GM12878 (cell line): ENCODE data around the gene TMEM163. TPM values are rescaled to one million over a fixed set of nuclear protein-coding genes. Genes with fewer than 3 reads are reported as not detected.

Experiments
- ATAC-seq: fragments of 200-7000 bp; cut with Tn5 transposase; 3 replicates; pipeline ENCODE4 v1.9.1; 2020; ENCODE audit warnings: mild to moderate bottlenecking, moderate library complexity
- BruUV-seq: library from RNA; stranded (reverse); fragments of 400-500 nt; replicated peaks from 2 replicates; lab custom pipeline; 2021; lab: Mats Ljungman, UMichigan
- CTCF ChIA-PET: fragments of 300-600 bp; sonication (Branson Sonifier 250); formaldehyde crosslinking; extraction: SDS; loops from one replicate; lab custom pipeline; 2021; ENCODE audit warnings: inconsistent platforms; lab: Yijun Ruan, JAX
- POLR2A ChIA-PET: fragments of 350-600 bp; formaldehyde crosslinking; extraction: SDS; loops from one replicate; lab custom pipeline; 2021; ENCODE audit warnings: inconsistent platforms; lab: Charles Lee
- RAD21 ChIA-PET: fragments of 300-600 bp; sonication (Branson Sonifier 250); formaldehyde crosslinking; loops from one replicate; lab custom pipeline; 2023; ENCODE audit warnings: antibody characterized with exemption; ENCODE audit not compliant: unreplicated experiment; lab: Charles Lee
- SMC1A ChIA-PET: fragments of 300-600 bp; sonication (Branson Sonifier 250); formaldehyde crosslinking; loops from one replicate; lab custom pipeline; 2023; ENCODE audit not compliant: unreplicated experiment, uncharacterized antibody; lab: Charles Lee
- DNase-seq: peaks from one replicate; pipeline ENCODE4 v3.0.0-alpha.2; 2011; ENCODE audit warnings: low read depth, low spot score
- FAIRE-seq: peaks from 3 replicates; lab custom pipeline; 2011; peaks lifted over from hg19 to GRCh38; lab: Jason Lieb, UNC
- H2AFZ ChIP-seq: 2 replicates; pipeline ENCODE4 v1.6.0; 2011; ENCODE audit warnings: low read depth, low read length, control low read depth; ENCODE audit not compliant: control insufficient read depth
- H3K27ac ChIP-seq: 2 replicates; pipeline ENCODE4 v1.5.1; 2011; ENCODE audit warnings: control low read depth; ENCODE audit not compliant: control insufficient read depth, insufficient read depth
- H3K27me3 ChIP-seq, 2 experiments: replicated peaks in 1 of 2; 2 replicates each; pipeline versions ENCODE4 v1.6.0 to v1.6.1; 2011; ENCODE audit warnings: low read length in 1 of 2; ENCODE audit not compliant: control insufficient read depth in 2 of 2, insufficient read depth in 2 of 2
- H3K36me3 ChIP-seq, 2 experiments: 2 replicates each; pipeline ENCODE4 v1.5.1; 2011; ENCODE audit warnings: low read length in 1 of 2; ENCODE audit not compliant: control insufficient read depth in 2 of 2, insufficient read depth in 2 of 2
- H3K4me1 ChIP-seq: 2 replicates; pipeline ENCODE4 v1.6.1; 2011; ENCODE audit warnings: mild to moderate bottlenecking, low read length, moderate library complexity, mixed read lengths; ENCODE audit not compliant: control insufficient read depth, insufficient read depth
- H3K4me2 ChIP-seq: 2 replicates; pipeline ENCODE4 v1.6.0; 2011; ENCODE audit warnings: control low read depth; ENCODE audit not compliant: control insufficient read depth, insufficient read depth
- H3K4me3 ChIP-seq: fragments of 200-600 bp; sonication (generic); 2 replicates; pipeline ENCODE4 v1.5.1; 2016
- H3K79me2 ChIP-seq: 2 replicates; pipeline ENCODE4 v1.6.0; 2011; ENCODE audit warnings: low read length; ENCODE audit not compliant: control insufficient read depth, insufficient read depth
- H3K9ac ChIP-seq: 2 replicates; pipeline ENCODE4 v1.8.0; 2011; ENCODE audit warnings: low read length, control low read depth, mixed read lengths; ENCODE audit not compliant: control insufficient read depth, insufficient read depth
- H3K9me3 ChIP-seq: replicated peaks from 3 replicates; pipeline ENCODE4 v1.5.1; 2011; ENCODE audit warnings: mild to moderate bottlenecking, low read length; ENCODE audit not compliant: control insufficient read depth, insufficient read depth
- H4K20me1 ChIP-seq: 2 replicates; pipeline ENCODE4 v1.6.0; 2011; ENCODE audit not compliant: control insufficient read depth, insufficient read depth
- KAT2A ChIP-seq: conservative IDR thresholded peaks from 2 replicates; pipeline ENCODE4 v1.6.1; 2011; ENCODE audit warnings: low read depth, low read length; ENCODE audit not compliant: control insufficient read depth
- in situ Hi-C: fragments of 300-500 bp; cut with MboI; formaldehyde crosslinking; loops from 9 replicates; pipeline ENCODE4 v1.14.3; 2018; ENCODE audit warnings: mixed read lengths
- intact Hi-C: fragments of 100-400 bp; cut with micrococcal nuclease; formaldehyde crosslinking; loops from one replicate; pipeline ENCODE4 v1.14.2; 2022; ENCODE audit not compliant: unreplicated experiment
- polyA plus RNA-seq, 11 experiments: library from polyadenylated mRNA; depleted of rRNA in 4 of 11; unstranded in 6 of 11; stranded (reverse) in 5 of 11; fragments of >200 nt; fragmentation: Nextera tagmentation in 4 of 11; fragmentation: Illumina TruSeq in 1 of 11; extraction: Ambion mirVana in 4 of 11; extraction: Trizol in 1 of 11; gene quantifications; 1 replicate in 1 of 11; 2 replicates in 10 of 11; pipeline versions ENCODE4 v1.2.1 to v1.2.3, GENCODE V29; 2011 to 2016; ENCODE audit warnings: inconsistent platforms in 2 of 11, missing spikeins in 2 of 11, low read depth in 1 of 11
- total RNA-seq, 4 experiments: library from RNA; depleted of rRNA in 3 of 4; stranded (reverse); fragments of >200 nt in 3 of 4; fragmentation: Illumina TruSeq in 1 of 4; extraction: Trizol in 1 of 4; gene quantifications; 2 replicates each; pipeline versions ENCODE4 v1.2.1 to v1.2.3, GENCODE V29; 2013 to 2021
- TF ChIP-seq, protein P1 (sequence below): IDR thresholded peaks from 2 replicates; pipeline ENCODE4 v1.6.1; 2012; ENCODE audit warnings: mild to moderate bottlenecking, low read depth, low read length
- TF ChIP-seq, protein P2 (sequence below): fragments of 450-650 bp; IDR thresholded peaks from 2 replicates; pipeline ENCODE4 v1.6.1; 2017; ENCODE audit warnings: mild to moderate bottlenecking, moderate library complexity

TMEM163 gene
- total and polyA plus RNA-seq, 10 of the 15 experiments (the other 5 are each of a cell fraction or from before 2014, with no cell fraction given), result 0.05 to 0.11 (median 0.07) TPM; not detected in 4

DNA sequence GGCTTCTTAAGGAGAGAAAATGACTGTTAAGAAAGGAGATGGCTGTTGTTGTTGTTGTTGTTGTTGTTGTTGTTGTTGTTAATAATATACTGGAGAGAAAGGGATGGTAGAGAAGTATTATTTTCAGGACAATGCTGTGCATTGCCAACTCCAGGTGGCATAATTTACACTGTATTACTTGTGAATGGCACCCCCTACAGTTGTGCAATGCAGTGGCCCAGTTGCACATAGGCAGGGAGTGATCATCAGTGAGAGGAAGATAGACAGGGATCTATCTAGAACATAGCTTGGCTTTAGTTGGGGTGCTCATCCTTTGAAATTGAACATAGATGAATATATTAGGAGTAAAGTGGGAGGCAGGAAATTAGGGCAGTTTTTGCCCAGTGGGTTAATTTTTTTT lies 47.2 kb upstream of the TMEM163 start:
- POLR2A ChIA-PET, result no interaction called here
- TF ChIP-seq, protein P1, sequence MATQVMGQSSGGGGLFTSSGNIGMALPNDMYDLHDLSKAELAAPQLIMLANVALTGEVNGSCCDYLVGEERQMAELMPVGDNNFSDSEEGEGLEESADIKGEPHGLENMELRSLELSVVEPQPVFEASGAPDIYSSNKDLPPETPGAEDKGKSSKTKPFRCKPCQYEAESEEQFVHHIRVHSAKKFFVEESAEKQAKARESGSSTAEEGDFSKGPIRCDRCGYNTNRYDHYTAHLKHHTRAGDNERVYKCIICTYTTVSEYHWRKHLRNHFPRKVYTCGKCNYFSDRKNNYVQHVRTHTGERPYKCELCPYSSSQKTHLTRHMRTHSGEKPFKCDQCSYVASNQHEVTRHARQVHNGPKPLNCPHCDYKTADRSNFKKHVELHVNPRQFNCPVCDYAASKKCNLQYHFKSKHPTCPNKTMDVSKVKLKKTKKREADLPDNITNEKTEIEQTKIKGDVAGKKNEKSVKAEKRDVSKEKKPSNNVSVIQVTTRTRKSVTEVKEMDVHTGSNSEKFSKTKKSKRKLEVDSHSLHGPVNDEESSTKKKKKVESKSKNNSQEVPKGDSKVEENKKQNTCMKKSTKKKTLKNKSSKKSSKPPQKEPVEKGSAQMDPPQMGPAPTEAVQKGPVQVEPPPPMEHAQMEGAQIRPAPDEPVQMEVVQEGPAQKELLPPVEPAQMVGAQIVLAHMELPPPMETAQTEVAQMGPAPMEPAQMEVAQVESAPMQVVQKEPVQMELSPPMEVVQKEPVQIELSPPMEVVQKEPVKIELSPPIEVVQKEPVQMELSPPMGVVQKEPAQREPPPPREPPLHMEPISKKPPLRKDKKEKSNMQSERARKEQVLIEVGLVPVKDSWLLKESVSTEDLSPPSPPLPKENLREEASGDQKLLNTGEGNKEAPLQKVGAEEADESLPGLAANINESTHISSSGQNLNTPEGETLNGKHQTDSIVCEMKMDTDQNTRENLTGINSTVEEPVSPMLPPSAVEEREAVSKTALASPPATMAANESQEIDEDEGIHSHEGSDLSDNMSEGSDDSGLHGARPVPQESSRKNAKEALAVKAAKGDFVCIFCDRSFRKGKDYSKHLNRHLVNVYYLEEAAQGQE, result no peak
- TF ChIP-seq KAT2A, result no peak
- TF ChIP-seq, protein P2, sequence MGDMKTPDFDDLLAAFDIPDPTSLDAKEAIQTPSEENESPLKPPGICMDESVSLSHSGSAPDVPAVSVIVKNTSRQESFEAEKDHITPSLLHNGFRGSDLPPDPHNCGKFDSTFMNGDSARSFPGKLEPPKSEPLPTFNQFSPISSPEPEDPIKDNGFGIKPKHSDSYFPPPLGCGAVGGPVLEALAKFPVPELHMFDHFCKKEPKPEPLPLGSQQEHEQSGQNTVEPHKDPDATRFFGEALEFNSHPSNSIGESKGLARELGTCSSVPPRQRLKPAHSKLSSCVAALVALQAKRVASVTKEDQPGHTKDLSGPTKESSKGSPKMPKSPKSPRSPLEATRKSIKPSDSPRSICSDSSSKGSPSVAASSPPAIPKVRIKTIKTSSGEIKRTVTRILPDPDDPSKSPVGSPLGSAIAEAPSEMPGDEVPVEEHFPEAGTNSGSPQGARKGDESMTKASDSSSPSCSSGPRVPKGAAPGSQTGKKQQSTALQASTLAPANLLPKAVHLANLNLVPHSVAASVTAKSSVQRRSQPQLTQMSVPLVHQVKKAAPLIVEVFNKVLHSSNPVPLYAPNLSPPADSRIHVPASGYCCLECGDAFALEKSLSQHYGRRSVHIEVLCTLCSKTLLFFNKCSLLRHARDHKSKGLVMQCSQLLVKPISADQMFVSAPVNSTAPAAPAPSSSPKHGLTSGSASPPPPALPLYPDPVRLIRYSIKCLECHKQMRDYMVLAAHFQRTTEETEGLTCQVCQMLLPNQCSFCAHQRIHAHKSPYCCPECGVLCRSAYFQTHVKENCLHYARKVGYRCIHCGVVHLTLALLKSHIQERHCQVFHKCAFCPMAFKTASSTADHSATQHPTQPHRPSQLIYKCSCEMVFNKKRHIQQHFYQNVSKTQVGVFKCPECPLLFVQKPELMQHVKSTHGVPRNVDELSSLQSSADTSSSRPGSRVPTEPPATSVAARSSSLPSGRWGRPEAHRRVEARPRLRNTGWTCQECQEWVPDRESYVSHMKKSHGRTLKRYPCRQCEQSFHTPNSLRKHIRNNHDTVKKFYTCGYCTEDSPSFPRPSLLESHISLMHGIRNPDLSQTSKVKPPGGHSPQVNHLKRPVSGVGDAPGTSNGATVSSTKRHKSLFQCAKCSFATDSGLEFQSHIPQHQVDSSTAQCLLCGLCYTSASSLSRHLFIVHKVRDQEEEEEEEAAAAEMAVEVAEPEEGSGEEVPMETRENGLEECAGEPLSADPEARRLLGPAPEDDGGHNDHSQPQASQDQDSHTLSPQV, result no peak

More for the DNA sequence above, 47.2 kb upstream of the TMEM163 start:
- FAIRE-seq, result no peak
- H3K4me2 ChIP-seq, result no peak overlapping the region
- ChIA-PET RAD21 (no interaction called here), CTCF (no interaction called here), SMC1A (no interaction called here)
- no peaks in the 10 kb centered on the region for H3K27me3 ChIP-seq
- no peaks in the 10 kb centered on the region for H3K4me1 ChIP-seq
- BruUV-seq, result no TSS peak
- in situ Hi-C loops (no loop called here), intact Hi-C loops (no loop called here)
- no peak overlapping the region for H2AFZ ChIP-seq
- H3K9me3 ChIP-seq, result no peaks in the 10 kb centered on the region
- no peak overlapping the region for H3K27ac ChIP-seq
- H4K20me1 ChIP-seq, result no peaks in the 10 kb centered on the region
- H3K79me2 ChIP-seq, result no peaks in the 10 kb centered on the region
- H3K36me3 ChIP-seq, result no peaks in the 10 kb centered on the region
- H3K9ac ChIP-seq, result no peak overlapping the region
- no peak for ATAC-seq
- DNase-seq, result no peak
- no peak overlapping the region for H3K4me3 ChIP-seq
